DND-41 (cell line): ENCODE results near the gene PGAM2.

Experiments
- EZH2 ChIP-seq: IDR thresholded peaks from 3 replicates; pipeline ENCODE4 v1.6.1; 2012; ENCODE audit warnings: borderline replicate concordance, low read depth, mild to moderate bottlenecking, moderate library complexity, low read length, inconsistent platforms; ENCODE audit not compliant: severe bottlenecking
- TF ChIP-seq, protein P1 (sequence below): IDR thresholded peaks from 2 replicates; pipeline ENCODE4 v1.5.1; 2012; ENCODE audit warnings: borderline replicate concordance, low read length, moderate library complexity, mild to moderate bottlenecking; ENCODE audit not compliant: poor library complexity, severe bottlenecking; ENCODE audit errors: extremely low read depth

DNA sequence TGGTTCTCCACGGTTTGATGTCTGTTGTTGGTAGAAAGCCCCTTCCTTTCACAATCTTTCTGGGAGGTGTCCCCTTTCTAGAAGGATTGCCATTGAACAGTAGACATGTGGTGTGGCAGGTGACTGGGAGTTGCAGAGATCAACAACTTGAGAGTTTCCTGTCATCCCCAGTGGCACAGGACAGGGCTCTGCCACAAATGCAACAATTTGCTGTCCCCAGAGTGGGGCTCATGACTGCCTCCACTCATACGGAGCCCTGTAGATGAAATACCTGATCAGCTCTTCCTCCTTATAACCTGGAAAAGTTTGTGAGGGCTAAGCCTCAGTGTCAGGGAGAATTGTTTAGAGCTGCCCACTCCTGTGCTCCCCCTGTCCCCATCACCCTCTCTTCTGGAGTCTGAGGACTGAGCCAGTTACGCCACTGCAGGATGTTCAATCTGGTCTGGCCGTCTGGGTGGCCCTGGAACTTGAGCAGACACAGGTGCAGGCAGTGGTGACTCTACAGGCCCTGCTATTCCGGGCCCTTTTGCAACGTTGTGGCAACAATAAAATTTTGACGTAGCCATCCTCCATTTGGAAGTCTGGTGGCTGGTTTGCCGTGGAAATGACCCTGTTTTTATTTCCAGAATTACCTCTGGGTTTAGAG lies 14.3 kb downstream of the PGAM2 start:
- TF ChIP-seq, protein P1, sequence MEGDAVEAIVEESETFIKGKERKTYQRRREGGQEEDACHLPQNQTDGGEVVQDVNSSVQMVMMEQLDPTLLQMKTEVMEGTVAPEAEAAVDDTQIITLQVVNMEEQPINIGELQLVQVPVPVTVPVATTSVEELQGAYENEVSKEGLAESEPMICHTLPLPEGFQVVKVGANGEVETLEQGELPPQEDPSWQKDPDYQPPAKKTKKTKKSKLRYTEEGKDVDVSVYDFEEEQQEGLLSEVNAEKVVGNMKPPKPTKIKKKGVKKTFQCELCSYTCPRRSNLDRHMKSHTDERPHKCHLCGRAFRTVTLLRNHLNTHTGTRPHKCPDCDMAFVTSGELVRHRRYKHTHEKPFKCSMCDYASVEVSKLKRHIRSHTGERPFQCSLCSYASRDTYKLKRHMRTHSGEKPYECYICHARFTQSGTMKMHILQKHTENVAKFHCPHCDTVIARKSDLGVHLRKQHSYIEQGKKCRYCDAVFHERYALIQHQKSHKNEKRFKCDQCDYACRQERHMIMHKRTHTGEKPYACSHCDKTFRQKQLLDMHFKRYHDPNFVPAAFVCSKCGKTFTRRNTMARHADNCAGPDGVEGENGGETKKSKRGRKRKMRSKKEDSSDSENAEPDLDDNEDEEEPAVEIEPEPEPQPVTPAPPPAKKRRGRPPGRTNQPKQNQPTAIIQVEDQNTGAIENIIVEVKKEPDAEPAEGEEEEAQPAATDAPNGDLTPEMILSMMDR, result no peak
- no peak for TF ChIP-seq EZH2
